Adrenal gland (tissue), 12 donors: ENCODE data around the gene COL17A1. TPM values are rescaled to one million over a fixed set of nuclear protein-coding genes. Genes with fewer than 3 reads are reported as not detected.
A peak's percentile ranks its signal among the peaks of the same experiment; 100 is the strongest.

ENCODE experiments used
- DNase-seq, 7 donors: peaks; one replicate each; pipeline ENCODE4 v3.0.0-alpha.2; 2019 to 2020
- H3K27ac ChIP-seq, 5 donors: fragments of 200-600 bp; sonication (generic) in 4 of 5; 1 replicate in 3 of 5; 2 replicates in 2 of 5; pipeline versions ENCODE4 v1.5.1 to v1.8.0; 2016 to 2020; ENCODE audit warnings: mild to moderate bottlenecking in 1 of 5
- H3K27me3 ChIP-seq: fragments of 200-600 bp; 2 replicates; pipeline ENCODE4 v1.8.0; 2021
- H3K36me3 ChIP-seq, 2 donors: fragments of 200-600 bp; replicated peaks in 1 of 2; 1 replicate in 1 of 2; 2 replicates in 1 of 2; pipeline versions ENCODE4 v1.5.1 to v1.8.0; 2018 to 2022
- H3K4me1 ChIP-seq, 2 donors: fragments of 200-600 bp; replicated peaks in 1 of 2; 1 replicate in 1 of 2; 2 replicates in 1 of 2; pipeline versions ENCODE4 v1.5.1 to v1.8.0; 2018 to 2021
- H3K4me3 ChIP-seq, 4 donors: fragments of 200-600 bp; sonication (generic) in 3 of 4; one replicate each; pipeline ENCODE4 v1.5.1; 2016 to 2018
- H3K9me3 ChIP-seq, 3 donors: fragments of 200-600 bp; sonication (generic) in 1 of 3; replicated peaks in 1 of 3; 1 replicate in 2 of 3; 2 replicates in 1 of 3; pipeline versions ENCODE4 v1.5.1 to v1.8.0; 2016 to 2021
- CTCF ChIP-seq, 6 experiments: fragments of 450-650 bp in 4 of 6; fragments of 200-600 bp in 2 of 6; sonication (generic) in 1 of 6; IDR thresholded peaks; 1 replicate in 5 of 6; 2 replicates in 1 of 6; pipeline versions ENCODE4 v1.5.1 to v1.8.0; 2016 to 2021; ENCODE audit warnings: antibody characterized with exemption in 6 of 6, mild to moderate bottlenecking in 2 of 6, moderate library complexity in 1 of 6
- POLR2A ChIP-seq, 2 donors: fragments of 450-650 bp; IDR thresholded peaks; one replicate each; pipeline ENCODE4 v1.6.1; 2017; ENCODE audit warnings: antibody characterized with exemption in 2 of 2, mild to moderate bottlenecking in 2 of 2, moderate library complexity in 1 of 2
- WGBS, 4 donors: extraction: QIAGEN DNeasy Blood & Tissue Kit in 2 of 4; methylation state at CpG; one replicate each; pipeline versions ENCODE4 v1.1.5 to v1.1.7; 2013 to 2017; 5-methylcytosine and 5-hydroxymethylcytosine counted together
- intact Hi-C, 2 donors: fragments of 100-400 bp; cut with DNase I; formaldehyde crosslinking; loops; one replicate each; pipeline versions ENCODE4 v1.14.1 to v1.15.0; 2022 to 2023
- polyA plus RNA-seq, 3 donors: library from polyadenylated mRNA; stranded (reverse); fragments of 200-250 nt in 2 of 3; fragments of 350-450 nt in 1 of 3; fragmentation: Illumina TruSeq in 1 of 3; extraction: RNeasy Lipid Tissue Mini Kit (QIAGEN cat#74804) in 1 of 3; gene quantifications; one replicate each; pipeline ENCODE4 v1.2.3, GENCODE V29; 2013 to 2014
- total RNA-seq, 9 donors: library from RNA; depleted of rRNA in 4 of 9; stranded (reverse); fragments of >200 nt in 4 of 9; fragments of 120-200 nt in 1 of 9; fragmentation: NEBNext Ultra II Directional in 1 of 9; extraction: Animal tissue kit (Norgen Biotek cat#: 25700) in 1 of 9; gene quantifications; one replicate each; pipeline versions ENCODE4 v1.1.0 to v1.2.4, GENCODE V29; 2013 to 2023
- donor health status: healthy with polysubstance abuse.
- donor health status: Bipolar disorder and iron deficiency.
- donor health status: DM: yes; HTN: yes; CAD: no.
- donor health status: DM: no; HTN: no; CAD: no.
- donor health status: DM: no; HTN: no; CAD: no.
- donor health status: DM: yes; HTN: yes; CAD: no.

Gene COL17A1
- total and polyA plus RNA-seq, 12 donors, result 0.11 to 2.2 (median 0.36) TPM; not detected in 4

GRCh38 chr10:104040862-104041789 is 44.6 kb downstream of the COL17A1 start:
- no peak for TF ChIP-seq POLR2A (IDR thresholded peaks at IDR 0.05)
- no peak for TF ChIP-seq CTCF (IDR thresholded peaks at IDR 0.05)
- H3K4me3 ChIP-seq, result no peak overlapping the region
- WGBS, 4 donors, result 77 to 86% (median 84%) methylated on average over 5 to 9 of the region's 9 CpGs
- no peaks in the 10 kb centered on the region for H3K36me3 ChIP-seq
- no peak overlapping the region for H3K27ac ChIP-seq
- intact Hi-C loops, result no loop called here
- no peaks in the 10 kb centered on the region for H3K9me3 ChIP-seq
- H3K27me3 ChIP-seq, result no peaks in the 10 kb centered on the region
- peak in 2 of 7 donors; percentile 4 to 21 for DNase-seq
- no peaks in the 10 kb centered on the region for H3K4me1 ChIP-seq

GRCh38 chr10:104040382-104040781 is 45.3 kb downstream of the COL17A1 start:
- Histone ChIP-seq H3K27me3 (no peaks in the 10 kb centered on the region), H3K9me3 (no peaks in the 10 kb centered on the region), H3K4me3 (no peak overlapping the region), H3K27ac (no peak overlapping the region), H3K4me1 (no peaks in the 10 kb centered on the region), H3K36me3 (no peaks in the 10 kb centered on the region)
- 32 to 84% (median 66%) methylated on average over 5 to 6 of the region's 6 CpGs for WGBS, 4 donors
- no peak for DNase-seq
- no peak for TF ChIP-seq CTCF (IDR thresholded peaks at IDR 0.05)
- no peak for TF ChIP-seq POLR2A (IDR thresholded peaks at IDR 0.05)
- intact Hi-C loops, result no loop called here

GRCh38 chr10:104038958-104039752 is 46.5 kb downstream of the COL17A1 start:
- no peaks in the 10 kb centered on the region for H3K4me1 ChIP-seq
- no peaks in the 10 kb centered on the region for H3K36me3 ChIP-seq
- TF ChIP-seq POLR2A (IDR thresholded peaks at IDR 0.05), result no peak
- no peak for TF ChIP-seq CTCF (IDR thresholded peaks at IDR 0.05)
- no peaks in the 10 kb centered on the region for H3K27me3 ChIP-seq
- no peak overlapping the region for H3K27ac ChIP-seq
- H3K4me3 ChIP-seq, result no peak overlapping the region
- intact Hi-C loops, result no loop called here
- no peaks in the 10 kb centered on the region for H3K9me3 ChIP-seq
- 80 to 94% (median 88%) methylated on average over 4 to 7 of the region's 7 CpGs for WGBS, 4 donors
- peak in 1 of 7 donors; percentile 6 for DNase-seq

GRCh38 chr10:104038537-104038936 is 47.1 kb downstream of the COL17A1 start:
- no peak overlapping the region for H3K4me3 ChIP-seq
- DNase-seq, result no peak
- intact Hi-C loops, result no loop called here
- no peaks in the 10 kb centered on the region for H3K27me3 ChIP-seq
- no peak overlapping the region for H3K27ac ChIP-seq
- H3K4me1 ChIP-seq, result no peaks in the 10 kb centered on the region
- no peaks in the 10 kb centered on the region for H3K9me3 ChIP-seq
- WGBS, 4 donors, result 78 to 87% (median 81%) methylated on average over 8 of the region's 8 CpGs
- no peaks in the 10 kb centered on the region for H3K36me3 ChIP-seq
- no peak for TF ChIP-seq POLR2A (IDR thresholded peaks at IDR 0.05)
- TF ChIP-seq CTCF (IDR thresholded peaks at IDR 0.05), result no peak
